GM10266 (cell line): Measurements from ENCODE around the gene UCKL1.

Source experiments
- DNase-seq: peaks from one replicate; pipeline ENCODE4 v3.0.0; 2012; ENCODE audit errors: extremely low spot score
- CTCF ChIP-seq: IDR thresholded peaks from 2 replicates; pipeline ENCODE4 v1.5.1; 2012; ENCODE audit warnings: mild to moderate bottlenecking, low read depth; ENCODE audit not compliant: control insufficient read depth, insufficient read depth; ENCODE audit errors: missing control alignments

The UCKL1 gene

GRCh38 chr20:63955827-63956663 lies at the start of gene UCKL1:
Gene UCKL1, minus strand, starts transcription at chr20:63956416. Its CDS starts 44 bp downstream, at chr20:63956372.
- DNase-seq: peak; percentile 95
- no peak for TF ChIP-seq CTCF

GRCh38 chr20:64005394-64005793 lies 49.2 kb upstream of the UCKL1 start:
- DNase-seq: no peak
- no peak for TF ChIP-seq CTCF

GRCh38 chr20:64003960-64004725 lies 47.9 kb upstream of the UCKL1 start:
- no peak for TF ChIP-seq CTCF
- DNase-seq: no peak

- TF ChIP-seq CTCF: no peak
- DNase-seq: no peak
These were observed 45.4 kb upstream of the UCKL1 start for GRCh38 chr20:64001607-64002011.

- no peak for TF ChIP-seq CTCF
- DNase-seq: no peak
These were observed 44.7 kb upstream of the UCKL1 start for GRCh38 chr20:64000906-64001305.

- TF ChIP-seq CTCF: no peak
These were observed 26.7 kb upstream of the UCKL1 start for GRCh38 chr20:63982937-63983336.

More at GRCh38 chr20:63982937-63983336, 26.7 kb upstream of the UCKL1 start:
- DNase-seq: peak; percentile 6
